GM23338 (cell line): ENCODE data around the gene CDC16. TPM values are rescaled to one million over a fixed set of nuclear protein-coding genes. Genes with fewer than 3 reads are reported as not detected.

Experiments used
- ATAC-seq: fragments of 200-7000 bp; cut with Tn5 transposase; 3 replicates; pipeline ENCODE4 v1.9.1; 2020
- DNase-seq: peaks from one replicate; pipeline ENCODE4 v3.0.0-alpha.2; 2015; ENCODE audit warnings: low spot score
- H2AFZ ChIP-seq: fragments of 200-600 bp; sonication (generic); 2 replicates; pipeline ENCODE4 v1.8.0; 2016; ENCODE audit warnings: antibody characterized with exemption, mild to moderate bottlenecking, moderate library complexity
- H3F3A ChIP-seq: fragments of 200-600 bp; sonication (generic); replicated peaks from 2 replicates; pipeline ENCODE4 v1.8.0; 2017; ENCODE audit warnings: antibody characterized with exemption, mixed run types, low read depth
- H3K27ac ChIP-seq: fragments of 200-600 bp; sonication (generic); 2 replicates; pipeline ENCODE4 v1.6.1; 2016; ENCODE audit warnings: low read depth
- H3K27me3 ChIP-seq: fragments of 200-600 bp; sonication (generic); 2 replicates; pipeline ENCODE4 v1.8.0; 2016; ENCODE audit warnings: mild to moderate bottlenecking, mixed run types, moderate library complexity; ENCODE audit not compliant: insufficient read depth
- H3K36me3 ChIP-seq: fragments of 200-600 bp; sonication (generic); 2 replicates; pipeline ENCODE4 v1.8.0; 2016; ENCODE audit warnings: mild to moderate bottlenecking; ENCODE audit not compliant: insufficient read depth
- H3K4me1 ChIP-seq: fragments of 200-600 bp; sonication (generic); 2 replicates; pipeline ENCODE4 v1.8.0; 2016; ENCODE audit warnings: mild to moderate bottlenecking, moderate library complexity; ENCODE audit not compliant: insufficient read depth
- H3K4me2 ChIP-seq: fragments of 200-600 bp; sonication (generic); 2 replicates; pipeline ENCODE4 v1.7.1; 2017; ENCODE audit warnings: mixed run types
- H3K4me3 ChIP-seq: fragments of 200-600 bp; sonication (generic); 2 replicates; pipeline ENCODE4 v1.6.1; 2016; ENCODE audit warnings: mixed run types
- H3K79me2 ChIP-seq: fragments of 200-600 bp; sonication (generic); replicated peaks from 2 replicates; pipeline ENCODE4 v1.8.0; 2017; ENCODE audit warnings: mild to moderate bottlenecking; ENCODE audit not compliant: insufficient read depth
- H3K9me2 ChIP-seq: fragments of 200-600 bp; sonication (generic); 2 replicates; pipeline ENCODE4 v1.8.0; 2017; ENCODE audit not compliant: insufficient read depth
- H4K20me1 ChIP-seq: fragments of 200-600 bp; sonication (generic); replicated peaks from 2 replicates; pipeline ENCODE4 v1.8.0; 2017; ENCODE audit warnings: mild to moderate bottlenecking; ENCODE audit not compliant: insufficient read depth
- H3K27ac Mint-ChIP-seq: 2 replicates; pipeline ENCODE4 v1.8.0; 2020; ENCODE audit warnings: inconsistent platforms, mild to moderate bottlenecking, moderate library complexity, mixed read lengths
- H3K27me3 Mint-ChIP-seq: 3 replicates; pipeline ENCODE4 v1.8.0; 2022; ENCODE audit warnings: low read depth, mild to moderate bottlenecking, moderate library complexity, mixed read lengths, inconsistent platforms; ENCODE audit not compliant: insufficient read depth, poor library complexity
- H3K36me3 Mint-ChIP-seq: 3 replicates; pipeline ENCODE4 v1.8.0; 2021; ENCODE audit warnings: low read depth, mild to moderate bottlenecking, inconsistent platforms, moderate library complexity, mixed read lengths
- H3K4me1 Mint-ChIP-seq: 3 replicates; pipeline ENCODE4 v1.8.0; 2020; ENCODE audit warnings: mild to moderate bottlenecking, inconsistent platforms, mixed read lengths
- H3K4me3 Mint-ChIP-seq: 3 replicates; pipeline ENCODE4 v1.8.0; 2021; ENCODE audit warnings: moderate library complexity, mild to moderate bottlenecking, inconsistent platforms, mixed read lengths
- H3K9me3 Mint-ChIP-seq: 3 replicates; pipeline ENCODE4 v1.8.0; 2020; ENCODE audit warnings: moderate library complexity, mild to moderate bottlenecking, inconsistent platforms, mixed read lengths
- CTCF ChIP-seq, 2 experiments: fragments of 200-600 bp in 1 of 2; sonication (generic) in 1 of 2; conservative IDR thresholded peaks; 2 replicates each; pipeline versions ENCODE4 v1.5.1 to v1.6.1; 2016 to 2017; ENCODE audit warnings: antibody characterized with exemption in 2 of 2, low read depth in 2 of 2, mild to moderate bottlenecking in 2 of 2, moderate library complexity in 1 of 2
- ETS1 ChIP-seq: IDR thresholded peaks from 2 replicates; pipeline ENCODE4 v1.6.1; 2016; ENCODE audit warnings: antibody characterized with exemption
- EZH2 ChIP-seq: fragments of 200-600 bp; sonication (generic); IDR thresholded peaks from one replicate; pipeline ENCODE4 v1.8.0; 2017; ENCODE audit warnings: antibody characterized with exemption, mild to moderate bottlenecking, low read depth; ENCODE audit not compliant: unreplicated experiment
- EZH2phosphoT487 ChIP-seq: fragments of 200-600 bp; sonication (generic); IDR thresholded peaks from one replicate; pipeline ENCODE4 v1.8.1; 2018; ENCODE audit warnings: antibody characterized with exemption; ENCODE audit not compliant: unreplicated experiment
- JUNB ChIP-seq: IDR thresholded peaks from one replicate; pipeline ENCODE4 v1.6.1; 2016; ENCODE audit warnings: antibody characterized with exemption; ENCODE audit not compliant: unreplicated experiment
- POLR2AphosphoS5 ChIP-seq: IDR thresholded peaks from 2 replicates; pipeline ENCODE4 v1.6.1; 2016; ENCODE audit warnings: antibody characterized with exemption, low read depth
- REST ChIP-seq: IDR thresholded peaks from one replicate; pipeline ENCODE4 v1.6.1; 2018; ENCODE audit warnings: antibody characterized with exemption; ENCODE audit not compliant: unreplicated experiment
- STAT1 ChIP-seq: IDR thresholded peaks from one replicate; pipeline ENCODE4 v1.6.1; 2016; ENCODE audit warnings: antibody characterized with exemption; ENCODE audit not compliant: unreplicated experiment
- ZNF114 ChIP-seq: fragments of 250-450 bp; sonication (Bioruptor Pico); IDR thresholded peaks from 2 replicates; pipeline ENCODE4 v1.5.0; 2020; ENCODE audit warnings: mild to moderate bottlenecking, moderate library complexity
- ZNF331 ChIP-seq: fragments of 250-450 bp; sonication (Bioruptor Pico); IDR thresholded peaks from 2 replicates; pipeline ENCODE4 v1.5.0; 2020; ENCODE audit warnings: low read depth, mild to moderate bottlenecking, moderate library complexity
- polyA plus RNA-seq: library from polyadenylated mRNA; unstranded; fragments of >200 nt; fragmentation: Nextera tagmentation; extraction: Ambion mirVana; gene quantifications from 2 replicates; pipeline ENCODE4 v1.2.1, GENCODE V29; 2016
- total RNA-seq: library from RNA; depleted of rRNA; stranded (reverse); fragments of >200 nt; shearing (Covaris generic); gene quantifications from 2 replicates; pipeline ENCODE4 v1.2.3, GENCODE V29; 2014

The CDC16 gene
- total and polyA plus RNA-seq, 2 experiments from 2014 or later: 86.1 to 91.3 TPM

- peak overlapping the region; percentile 85 for H3K27ac Mint-ChIP-seq
Observed at GRCh38 chr13:114222461-114222968, 12.2 kb upstream of the CDC16 start.

More at GRCh38 chr13:114222461-114222968, 12.2 kb upstream of the CDC16 start:
- no peak for DNase-seq
- no peak overlapping the region for H2AFZ ChIP-seq
- no peaks in the 10 kb centered on the region for H4K20me1 ChIP-seq
- H3K9me3 Mint-ChIP-seq: no peaks in the 10 kb centered on the region; the same call in 2 of the 3 replicates
- peaks cover 5% of the 10 kb centered on the region for H3K27me3 Mint-ChIP-seq
- H3K27me3 ChIP-seq: no peaks in the 10 kb centered on the region
- H3K4me1 ChIP-seq: peaks cover 17% of the 10 kb centered on the region
- no peak overlapping the region for H3K27ac ChIP-seq
- peaks cover 14% of the 10 kb centered on the region for H3K4me1 Mint-ChIP-seq
- H3K9me2 ChIP-seq: 0 out of 2 replicates have a peak, but pooled peaks cover 5% of the 10 kb centered on the region
- no peak overlapping the region for H3K4me2 ChIP-seq
- TF ChIP-seq JUNB: no peak
- TF ChIP-seq ZNF114 (CRISPR knock-in tag): no peak
- no peak for TF ChIP-seq EZH2phosphoT487
- no peak for TF ChIP-seq CTCF (conservative IDR thresholded peaks at IDR 0.05; ENCODE audit: low read depth in 2 of 2)
- TF ChIP-seq EZH2: no peak
- TF ChIP-seq REST: no peak
- TF ChIP-seq STAT1: no peak
- no peak for TF ChIP-seq POLR2AphosphoS5
- no peak for TF ChIP-seq ZNF331 (CRISPR knock-in tag)
- no peak for TF ChIP-seq ETS1
- no peaks in the 10 kb centered on the region for H3K79me2 ChIP-seq
- H3K4me3 Mint-ChIP-seq: no peak overlapping the region
- H3K36me3 Mint-ChIP-seq: no peaks in the 10 kb centered on the region; the same call in 2 of the 3 replicates
- H3K36me3 ChIP-seq: no peaks in the 10 kb centered on the region
- H3F3A ChIP-seq: peaks cover 10% of the 10 kb centered on the region; the same call in 1 of the 2 replicates
- no peak overlapping the region for H3K4me3 ChIP-seq
- ATAC-seq: no peak; the same call in 2 of the 3 replicates
